ENCODE results near the gene ATXN7L1.

Gene ATXN7L1

GRCh38 chr7:105647591-105647990 lies 228.8 kb downstream of the ATXN7L1 start:
- no peak for DNase-seq (ENCODE audit: low spot score)

DNA sequence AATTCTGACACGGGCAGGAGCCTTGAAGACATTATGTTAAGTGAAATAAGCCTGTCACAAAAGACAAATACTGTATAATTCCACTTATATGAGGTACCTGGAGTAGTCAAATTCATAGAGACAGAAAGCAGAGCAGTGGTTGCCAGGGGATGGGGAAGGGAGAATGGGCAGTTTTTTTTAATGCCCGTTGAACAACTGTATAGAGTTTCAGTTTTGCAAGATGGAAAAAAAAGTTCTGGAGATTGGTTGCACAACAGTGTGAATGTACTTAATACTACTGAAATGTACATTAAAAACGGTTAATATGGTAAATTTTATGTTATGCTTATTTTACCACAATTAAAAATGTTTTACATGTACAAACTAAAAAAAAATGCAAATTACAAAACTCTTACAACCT lies 231.5 kb downstream of the ATXN7L1 start:
- no peak for DNase-seq (ENCODE audit: low spot score)

DNA sequence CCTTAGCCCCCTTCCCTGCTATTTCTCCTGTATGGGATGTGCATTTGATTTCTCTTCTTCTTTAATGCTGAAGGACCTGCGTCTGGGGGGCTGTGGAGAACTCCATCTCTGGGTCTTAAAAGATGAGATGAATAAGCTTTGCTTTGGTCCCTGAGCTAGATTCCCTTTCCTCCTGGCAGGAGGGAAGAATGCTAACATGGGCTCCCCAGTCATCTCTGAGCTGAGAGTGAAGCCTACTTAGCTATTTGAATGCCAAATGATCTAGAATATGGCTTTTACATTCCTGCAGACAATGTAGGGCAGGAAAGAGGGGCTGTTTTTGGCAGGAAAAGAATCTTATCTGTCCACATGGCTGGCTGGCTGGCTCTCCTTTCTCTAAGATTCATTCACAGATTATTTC lies 232.5 kb downstream of the ATXN7L1 start:
- no peak for DNase-seq (ENCODE audit: low spot score)

DNA sequence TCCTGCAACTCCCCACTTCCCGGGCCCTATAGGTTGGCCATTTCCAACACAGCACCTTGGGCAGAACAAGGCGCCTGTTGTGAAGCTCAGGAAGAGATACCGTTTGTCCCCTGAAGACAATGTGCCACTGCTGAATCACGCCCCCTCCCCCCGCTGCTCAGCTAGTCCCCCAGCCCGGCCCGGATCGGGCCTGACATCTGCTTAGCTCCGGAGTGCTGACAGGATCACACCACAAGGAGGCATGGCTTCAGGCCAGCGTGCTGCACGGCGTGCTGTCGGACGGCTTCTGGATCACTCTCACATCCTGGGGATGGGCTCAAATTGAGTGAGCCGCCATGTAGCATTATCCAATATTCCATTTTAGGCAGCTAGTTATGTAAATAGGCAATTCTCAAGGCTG lies 233.0 kb downstream of the ATXN7L1 start:
- peak; percentile 58 for DNase-seq (ENCODE audit: low spot score)

DNA sequence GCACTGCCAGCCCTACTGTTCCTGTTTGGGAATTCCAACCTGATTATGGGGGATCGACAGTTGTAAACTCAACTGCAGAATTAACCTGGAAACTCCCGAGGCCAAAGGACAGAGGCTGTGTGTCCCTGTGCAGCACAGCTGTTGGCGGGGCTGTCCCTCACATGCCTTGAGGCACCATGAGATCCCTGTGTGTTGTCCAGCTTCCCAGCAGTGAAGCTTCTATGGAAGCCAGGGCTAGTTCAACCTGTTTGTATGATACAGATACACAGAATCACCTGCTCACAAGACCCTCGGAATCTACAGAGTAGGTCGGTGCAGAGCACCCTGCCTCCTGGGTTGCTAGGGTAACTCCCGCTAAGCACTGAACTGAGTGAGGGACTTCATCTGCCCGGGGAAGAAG lies 234.1 kb downstream of the ATXN7L1 start:
- no peak for DNase-seq (ENCODE audit: low spot score)

GRCh38 chr7:105640956-105641810 lies 235.2 kb downstream of the ATXN7L1 start:
- no peak for DNase-seq (ENCODE audit: low spot score)

DNA sequence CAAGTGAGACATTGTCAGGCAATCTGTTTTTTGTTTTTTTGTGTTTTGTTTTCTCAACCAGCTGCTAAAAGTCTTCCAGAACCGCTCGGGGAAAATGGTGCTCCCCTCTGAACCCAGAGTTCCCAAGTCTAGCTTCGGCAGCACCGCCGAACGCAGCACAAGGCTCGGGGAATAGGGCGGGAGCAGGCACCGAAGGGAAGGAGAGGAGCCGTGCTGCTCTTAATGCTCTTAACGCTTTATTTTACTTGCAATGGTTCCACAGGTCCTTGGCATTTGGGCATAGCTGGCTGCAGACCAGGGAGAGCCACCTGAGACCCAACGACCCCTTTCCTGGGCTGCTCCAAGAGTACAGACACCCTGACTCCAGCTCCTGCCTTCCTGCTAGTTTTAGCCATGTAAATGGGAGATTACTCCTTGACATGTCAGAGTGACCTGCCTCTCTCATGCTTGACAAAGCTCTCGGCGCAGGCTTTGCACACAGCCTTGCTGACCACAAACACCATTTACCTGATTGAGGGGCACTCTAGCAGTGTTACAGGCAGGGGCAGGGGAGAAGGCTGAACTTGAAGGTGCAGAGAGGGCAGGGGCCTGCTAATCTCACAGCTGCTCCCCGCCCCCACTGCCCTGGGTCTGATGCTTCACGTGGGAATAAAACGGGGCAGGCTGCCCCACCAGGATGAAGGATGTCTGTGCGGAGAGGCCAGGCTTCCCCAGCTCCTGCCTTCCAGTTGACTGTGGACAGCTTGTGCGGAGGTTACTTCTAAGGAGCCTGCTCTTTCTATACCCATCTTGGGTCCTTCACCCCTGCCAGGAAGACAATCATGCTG lies 236.5 kb downstream of the ATXN7L1 start:
- no peak for DNase-seq (ENCODE audit: low spot score)

GRCh38 chr7:105638902-105639495 lies 237.4 kb downstream of the ATXN7L1 start:
- DNase-seq (ENCODE audit: low spot score) = no peak

- no peak for DNase-seq (ENCODE audit: low spot score)
These were observed 238.1 kb downstream of the ATXN7L1 start for GRCh38 chr7:105638334-105638733.

DNA sequence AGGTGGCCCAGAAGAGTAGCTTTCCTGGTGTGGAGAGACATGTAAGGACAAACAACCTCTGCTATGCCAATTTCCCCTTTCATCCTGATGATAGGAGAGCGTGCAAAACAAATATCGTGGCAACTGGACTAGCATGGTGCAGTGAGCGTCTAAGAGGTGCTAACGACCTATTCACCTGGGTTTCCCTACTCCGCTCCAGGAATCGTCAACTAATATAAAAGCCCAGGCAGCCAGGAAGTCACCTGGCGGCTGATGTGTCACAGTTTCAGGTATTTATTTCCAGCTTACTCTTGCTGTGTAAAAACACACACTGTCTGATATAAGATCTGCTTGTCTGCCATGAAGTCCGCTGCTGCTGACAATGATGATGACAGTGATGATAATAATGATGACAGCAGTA lies 238.6 kb downstream of the ATXN7L1 start:
- no peak for DNase-seq (ENCODE audit: low spot score)

GRCh38 chr7:105636982-105637381 lies 239.4 kb downstream of the ATXN7L1 start:
- no peak for DNase-seq (ENCODE audit: low spot score)

DNA sequence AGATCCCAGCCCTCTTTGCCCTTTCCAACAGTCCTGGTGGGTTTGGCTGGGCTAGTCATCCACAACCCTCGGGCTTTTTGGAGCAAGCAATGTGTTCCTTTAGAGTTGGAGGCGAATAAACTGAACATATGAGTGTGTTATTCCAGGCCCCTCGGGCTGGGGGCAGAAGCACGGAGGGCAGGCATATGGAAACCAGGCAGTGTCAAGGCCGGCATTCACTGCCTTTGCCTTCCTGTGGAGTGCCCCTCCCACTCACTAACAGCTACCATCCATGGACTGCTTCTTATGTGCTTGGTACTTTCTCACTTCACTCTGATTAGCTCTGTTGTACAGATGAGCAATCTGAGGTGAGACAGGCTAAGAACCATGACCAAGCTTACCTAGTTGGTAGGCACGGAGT lies 241.2 kb downstream of the ATXN7L1 start:
- no peak for DNase-seq (ENCODE audit: low spot score)

- no peak for DNase-seq (ENCODE audit: low spot score)
These were observed 250.4 kb downstream of the ATXN7L1 start for GRCh38 chr7:105625986-105626385.

GRCh38 chr7:105623906-105624305 lies 252.5 kb downstream of the ATXN7L1 start:
- DNase-seq (ENCODE audit: low spot score) = no peak

- no peak for DNase-seq (ENCODE audit: low spot score)
These were observed 253.0 kb downstream of the ATXN7L1 start for GRCh38 chr7:105623378-105623777.

GRCh38 chr7:105622106-105622731 lies 254.2 kb downstream of the ATXN7L1 start:
- DNase-seq (ENCODE audit: low spot score) = peak; percentile 52

- DNase-seq (ENCODE audit: low spot score) = peak; percentile 77
These were observed 254.8 kb downstream of the ATXN7L1 start for GRCh38 chr7:105621617-105622016.

DNA sequence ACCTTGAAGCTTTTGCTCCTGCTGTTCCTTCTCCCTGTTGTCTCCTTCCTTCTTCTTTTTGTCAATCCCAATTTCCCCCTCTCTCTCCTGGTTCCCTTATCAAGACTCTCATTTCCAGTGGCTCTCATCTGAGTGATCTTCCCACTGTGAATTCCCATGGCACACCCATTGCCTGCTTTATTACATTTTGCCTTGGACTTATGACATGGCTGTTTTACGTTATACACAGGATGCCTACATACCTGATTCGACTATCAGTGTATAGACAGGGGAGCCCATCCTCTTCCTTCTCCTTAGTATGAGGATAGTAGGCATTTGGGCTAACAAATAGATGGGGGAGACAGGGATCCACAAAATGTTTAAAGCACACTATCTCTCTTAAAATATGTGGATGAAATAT lies 255.2 kb downstream of the ATXN7L1 start:
- no peak for DNase-seq (ENCODE audit: low spot score)

DNA sequence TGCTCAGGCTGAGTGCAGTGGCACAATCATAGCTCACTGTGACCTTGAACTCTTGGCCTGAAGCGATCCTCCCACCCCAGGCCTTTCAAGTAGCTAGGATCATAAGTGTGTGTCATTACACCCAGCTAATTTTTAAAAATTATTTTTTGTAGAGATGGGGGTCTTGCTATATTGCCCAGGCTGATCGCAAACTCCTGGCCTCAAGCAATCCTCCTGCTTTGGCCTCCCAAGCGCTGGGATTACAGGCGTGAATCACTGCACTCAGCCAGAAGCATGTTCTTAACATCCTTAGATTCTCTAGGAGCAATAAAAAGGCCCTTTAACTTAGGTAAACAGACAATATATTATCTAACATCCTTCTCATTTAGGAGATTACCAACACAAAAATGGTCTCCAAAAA lies 256.8 kb downstream of the ATXN7L1 start:
- no peak for DNase-seq (ENCODE audit: low spot score)

GRCh38 chr7:105618016-105618296 lies 258.4 kb downstream of the ATXN7L1 start:
- DNase-seq (ENCODE audit: low spot score) = no peak

- DNase-seq (ENCODE audit: low spot score) = no peak
These were observed 259.0 kb downstream of the ATXN7L1 start for GRCh38 chr7:105617280-105618015.

DNA sequence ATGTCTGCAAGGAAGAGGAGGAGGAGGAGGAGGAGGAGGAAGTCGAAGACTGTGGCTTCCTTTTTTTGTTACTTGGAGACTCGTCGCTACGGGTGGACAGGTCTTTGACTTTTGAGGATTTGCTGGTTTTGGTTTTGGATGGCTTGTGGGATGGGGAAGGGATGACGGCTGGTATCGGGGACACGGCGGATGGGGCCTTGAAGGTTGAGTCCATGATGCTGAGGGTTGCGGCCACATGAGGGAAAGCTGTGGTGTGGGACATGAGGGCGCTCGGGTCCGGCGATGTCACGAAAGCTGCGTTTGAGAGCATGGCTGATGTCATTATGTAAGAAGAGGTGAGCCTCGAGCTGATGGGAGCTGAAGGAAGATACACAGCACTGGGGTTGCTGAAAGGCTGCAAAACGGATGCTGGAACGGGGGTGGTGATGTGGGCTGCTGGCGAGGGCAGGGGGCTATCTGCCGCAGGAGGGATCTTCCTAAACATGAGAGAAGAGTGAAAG lies 262.0 kb downstream of the ATXN7L1 start:
- no peak for DNase-seq (ENCODE audit: low spot score)
